Esophagus squamous epithelium (tissue), 4 donors: ENCODE results near the gene IL2RG.

Source experiments
- CTCF ChIP-seq, 6 experiments: fragments of 450-650 bp in 4 of 6; fragments of 200-600 bp in 2 of 6; sonication (generic) in 2 of 6; IDR thresholded peaks; one replicate each; pipeline ENCODE4 v1.5.1; 2016 to 2019; ENCODE audit warnings: antibody characterized with exemption in 6 of 6, mild to moderate bottlenecking in 4 of 6, moderate library complexity in 4 of 6
- POLR2A ChIP-seq, 4 donors: fragments of 450-650 bp; IDR thresholded peaks; one replicate each; pipeline ENCODE4 v1.6.1; 2017; ENCODE audit warnings: antibody characterized with exemption in 4 of 4, mild to moderate bottlenecking in 4 of 4, moderate library complexity in 3 of 4

- TF ChIP-seq CTCF (IDR thresholded peaks at IDR 0.05) = no peak
- TF ChIP-seq POLR2A (IDR thresholded peaks at IDR 0.05) = no peak
Measured at GRCh38 chrX:71159335-71159734, 48.0 kb upstream of the IL2RG start.
